Fibroblast of skin of scalp (primary cell): ENCODE data around the gene LRRK1. TPM values are rescaled to one million over a fixed set of nuclear protein-coding genes. Genes with fewer than 3 reads are reported as not detected.

Source experiments
- DNase-seq: peaks from one replicate; pipeline ENCODE4 v3.0.0-alpha.2; 2013
- polyA plus RNA-seq, 2 experiments: library from polyadenylated mRNA; unstranded; fragments of 120-200 nt; gene quantifications; one replicate each; pipeline ENCODE4 v1.2.1, GENCODE V29; 2013; ENCODE audit not compliant: insufficient read length in 2 of 2

Gene LRRK1
- 9.0 TPM for polyA plus RNA-seq (2013, experiment 1 of 2; ENCODE audit: insufficient read length)
- 9.0 TPM for polyA plus RNA-seq (2013, experiment 2 of 2; ENCODE audit: insufficient read length)

- DNase-seq, result peak; percentile 57
Measured at GRCh38 chr15:100918690-100919480, at the start of gene LRRK1. Gene LRRK1, plus strand, starts transcription at chr15:100919357. Its CDS starts 5,276 bp downstream, at chr15:100924633.

- peak; percentile 81 for DNase-seq
Measured at GRCh38 chr15:100873029-100873677, 46.0 kb upstream of the LRRK1 start.

GRCh38 chr15:100875495-100875894 is 43.7 kb upstream of the LRRK1 start:
- DNase-seq, result no peak

GRCh38 chr15:100875976-100876375 is 43.2 kb upstream of the LRRK1 start:
- DNase-seq, result no peak

- DNase-seq, result no peak
Measured at GRCh38 chr15:100877551-100877950, 41.6 kb upstream of the LRRK1 start.

- DNase-seq, result no peak
Measured at GRCh38 chr15:100878130-100878529, 41.0 kb upstream of the LRRK1 start.

GRCh38 chr15:100878648-100879047 is 40.5 kb upstream of the LRRK1 start:
- DNase-seq, result no peak

GRCh38 chr15:100879061-100879463 is 40.1 kb upstream of the LRRK1 start:
- DNase-seq, result no peak

- DNase-seq, result peak; percentile 31
Measured at GRCh38 chr15:100879464-100880138, 39.6 kb upstream of the LRRK1 start, which contains the start of gene ALDH1A3. Gene ALDH1A3, plus strand, starts transcription at chr15:100879831. Its CDS starts 77 bp downstream, at chr15:100879908.

- no peak for DNase-seq
Measured at GRCh38 chr15:100880139-100880896, 38.8 kb upstream of the LRRK1 start.

- DNase-seq, result no peak
Measured at GRCh38 chr15:100880897-100881242, 38.3 kb upstream of the LRRK1 start.

GRCh38 chr15:100881573-100882336 is 37.4 kb upstream of the LRRK1 start:
- DNase-seq, result no peak

- no peak for DNase-seq
Measured at GRCh38 chr15:100885116-100885515, 34.0 kb upstream of the LRRK1 start.

GRCh38 chr15:100885811-100886210 is 33.3 kb upstream of the LRRK1 start:
- no peak for DNase-seq

GRCh38 chr15:100887211-100887913 is 31.8 kb upstream of the LRRK1 start:
- DNase-seq, result no peak

GRCh38 chr15:100889385-100890050 is 29.6 kb upstream of the LRRK1 start:
- DNase-seq, result peak; percentile 81

GRCh38 chr15:100890051-100890720 is 29.0 kb upstream of the LRRK1 start:
- DNase-seq, result no peak

- no peak for DNase-seq
Measured at GRCh38 chr15:100890850-100891249, 28.3 kb upstream of the LRRK1 start.

- no peak for DNase-seq
Measured at GRCh38 chr15:100891307-100892012, 27.7 kb upstream of the LRRK1 start.
